ENCODE data around the gene LAMA4.

DNA sequence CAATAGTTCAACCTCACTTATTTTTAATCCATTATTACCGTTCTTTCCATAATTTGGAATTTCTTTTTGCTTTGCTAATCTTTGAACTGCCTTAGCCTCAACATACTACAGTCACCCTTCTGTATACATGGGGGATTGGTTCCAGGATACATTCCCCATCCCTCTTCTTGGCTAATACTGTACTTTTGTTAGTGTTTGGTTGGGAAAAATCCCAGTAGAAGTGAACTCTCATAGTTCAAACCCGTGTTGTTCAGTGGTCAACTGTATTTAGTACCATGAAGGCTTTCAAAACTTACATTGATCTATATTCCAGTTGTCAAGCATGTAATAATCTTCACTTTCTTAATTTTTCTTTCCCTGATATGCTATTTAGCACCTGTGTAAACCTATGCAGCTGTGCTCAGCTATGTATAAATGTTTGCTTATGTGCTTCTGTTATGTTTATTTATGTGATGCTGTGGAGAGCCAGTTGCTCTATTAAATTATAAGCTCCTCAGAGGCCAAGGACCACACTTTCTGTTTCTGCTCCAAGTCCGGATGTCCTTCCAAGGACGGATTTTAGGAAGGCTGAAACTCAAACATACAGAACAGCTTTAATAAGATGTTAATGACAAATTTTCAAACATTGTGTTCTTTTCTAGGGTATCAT is 33.3 kb upstream of the LAMA4 start:
- TF ChIP-seq CTCF (IDR thresholded peaks at IDR 0.05): no peak
- no peak for TF ChIP-seq PHF8 (IDR thresholded peaks at IDR 0.05; ENCODE audit: borderline replicate concordance, low read depth)
- no peak for TF ChIP-seq KDM1A (IDR thresholded peaks at IDR 0.05; ENCODE audit: low read depth)

Data from A549 (cell line).